Myocyte (in vitro differentiated cells): ENCODE measurements around the gene TACC2. TPM values are rescaled to one million over a fixed set of nuclear protein-coding genes. Genes with fewer than 3 reads are reported as not detected.

Source experiments
- total RNA-seq: library from RNA; depleted of rRNA; stranded (reverse); fragments of >200 nt; gene quantifications from 2 replicates; pipeline ENCODE4 v1.2.3, GENCODE V29; 2014

TACC2 gene
- total RNA-seq, 1 donor from 2014 or later = 34.1 TPM

Other genes starting within 250 kb of the TACC2 start
- 31.5 and 35.6 TPM in 2 replicates for gene ATE1, start 61.1 kb upstream of the TACC2 start, total RNA-seq
- gene NSMCE4A, start 13.9 kb upstream of the TACC2 start, total RNA-seq = 24.4 and 24.6 TPM in 2 replicates